GM19238 (cell line): ENCODE measurements around the gene NCL.
"Not testable (repeated sequence)": the region's sequence is repeated elsewhere in the genome, so short reads cannot be mapped to it uniquely, and the experiment has no call there.

ENCODE experiments used
- DNase-seq: peaks from one replicate; pipeline ENCODE4 v3.0.0; 2011; ENCODE audit warnings: low spot score; ENCODE audit not compliant: insufficient read length

The NCL gene

DNA sequence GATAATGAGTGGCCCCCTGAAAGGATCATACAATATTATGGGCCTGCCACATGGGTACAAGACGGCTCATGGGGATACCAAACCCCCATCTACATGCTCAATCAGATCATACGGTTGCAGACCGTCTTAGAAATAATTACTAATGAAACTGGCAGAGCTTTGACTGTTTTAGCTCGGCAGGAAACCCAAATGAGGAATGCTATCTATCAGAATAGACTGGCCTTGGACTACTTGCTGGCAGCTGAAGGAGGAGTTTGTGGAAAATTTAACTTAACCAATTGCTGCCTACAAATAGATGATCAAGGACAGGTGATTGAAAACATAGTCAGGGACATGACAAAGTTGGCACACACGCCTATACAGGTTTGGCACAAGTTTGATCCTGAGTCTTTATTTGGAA, 56.6 kb downstream of the NCL start:
- DNase-seq: not testable (repeated sequence)

DNA sequence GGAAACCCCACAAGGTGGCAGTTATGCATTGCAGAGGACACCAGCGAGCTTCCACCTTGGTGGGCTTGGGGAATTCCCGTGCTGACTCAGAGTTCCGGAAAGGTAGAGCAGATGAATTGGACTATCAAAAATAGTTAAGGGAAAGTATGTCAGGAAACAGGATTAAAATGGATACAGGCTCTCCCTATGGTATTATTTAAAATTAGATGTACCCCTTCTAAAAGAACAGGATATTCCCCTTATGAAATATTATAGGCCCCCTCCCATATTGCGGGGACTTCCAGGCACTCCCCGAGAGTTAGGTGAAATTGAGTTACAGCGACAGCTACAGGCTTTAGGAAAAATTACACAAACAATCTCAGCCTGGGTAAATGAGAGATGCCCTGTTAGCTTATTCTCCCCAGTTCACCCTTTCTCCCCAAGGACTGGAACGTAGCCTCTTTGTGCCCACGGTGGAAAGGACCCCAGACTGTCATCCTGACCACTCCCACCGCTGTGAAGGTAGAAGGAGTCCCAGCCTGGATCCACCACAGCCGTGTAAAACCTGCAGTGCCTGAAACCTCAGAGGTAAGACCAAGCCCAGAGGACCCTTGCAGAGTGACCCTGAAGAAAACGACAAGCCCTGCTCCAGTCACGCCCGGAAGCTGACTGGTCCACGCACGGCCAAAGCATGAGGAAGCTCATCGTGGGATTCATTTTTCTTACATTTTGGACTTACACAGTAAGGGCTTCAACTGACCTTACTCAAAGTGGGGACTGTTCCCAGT, 58.5 kb downstream of the NCL start:
- DNase-seq: not testable (repeated sequence)

DNA sequence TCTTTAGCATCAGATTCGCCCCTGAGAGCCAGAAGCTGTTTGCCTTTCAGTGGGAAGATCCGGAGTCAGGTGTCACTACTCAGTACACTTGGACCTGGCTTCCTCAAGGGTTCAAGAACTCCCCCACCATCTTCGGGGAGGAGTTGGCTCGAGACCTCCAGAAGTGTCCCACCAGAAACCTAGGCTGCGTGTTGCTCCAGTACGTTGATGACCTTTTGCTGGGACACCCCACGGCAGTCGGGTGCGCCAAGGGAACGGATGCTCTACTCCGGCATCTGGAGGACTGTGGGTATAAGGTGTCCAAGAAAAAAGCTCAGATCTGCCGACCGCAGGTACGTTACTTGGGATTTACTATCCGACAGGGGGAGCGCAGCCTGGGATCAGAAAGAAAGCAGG, 60.1 kb downstream of the NCL start:
- DNase-seq: not testable (repeated sequence)
